K562 treated with DMSO at 1 percent for 48 hours (cell line): Measurements from ENCODE around the gene SEC61B. TPM values are rescaled to one million over a fixed set of nuclear protein-coding genes. Genes with fewer than 3 reads are reported as not detected.

Source experiments
- total RNA-seq: library from RNA; unstranded; fragments of 300-600 nt; gene quantifications from 2 replicates; pipeline ENCODE4 v1.2.3, GENCODE V29; 2022; ENCODE audit warnings: low replicate concordance; ENCODE audit errors: extremely low read depth

Gene SEC61B
- not detected in 2 replicates for total RNA-seq

GRCh38 chr9:99221621-99222415, at the start of gene SEC61B, which contains the start of gene ALG2:
Gene SEC61B (plus strand): TSS chr9:99222282. CDS start chr9:99222364, 82 bp downstream.
Gene ALG2 (minus strand): TSS chr9:99221942. CDS start chr9:99221894, 48 bp downstream.

Other genes with a start within 250 kb of the SEC61B start
- gene TGFBR1, start 117.2 kb upstream of the SEC61B start, total RNA-seq: not detected in 2 replicates
- not detected in 2 replicates for gene ALG2, start 340 bp upstream of the SEC61B start, total RNA-seq